ENCODE results near the gene SMARCA2.

SMARCA2 gene

GRCh38 chr9:2015581-2016407 lies 647 bp downstream of the SMARCA2 start:
- Histone ChIP-seq H3K27me3 (ENCODE audit: insufficient read depth, low read length) (no peaks in the 10 kb centered on the region), H3K27ac (ENCODE audit: low read depth, low read length) (peak overlapping the region; percentile 51), H3K36me3 (ENCODE audit: insufficient read depth, low read length) (no peaks in the 10 kb centered on the region), H3K4me3 (ENCODE audit: low read depth, low read length) (peak overlapping the region; percentile 94), H3K79me2 (ENCODE audit: control insufficient read depth, insufficient read depth, low read length, unreplicated experiment) (peaks cover 23% of the 10 kb centered on the region), H2AFZ (ENCODE audit: low read length, unreplicated experiment) (peak overlapping the region; percentile 92), H3K4me1 (ENCODE audit: control insufficient read depth, insufficient read depth, low read length, unreplicated experiment) (peaks cover 13% of the 10 kb centered on the region)

- Histone ChIP-seq H2AFZ (ENCODE audit: low read length, unreplicated experiment) (peak overlapping the region; percentile 92), H3K4me1 (ENCODE audit: control insufficient read depth, insufficient read depth, low read length, unreplicated experiment) (peaks cover 13% of the 10 kb centered on the region), H3K4me3 (ENCODE audit: low read depth, low read length) (peak overlapping the region; percentile 94), H3K79me2 (ENCODE audit: control insufficient read depth, insufficient read depth, low read length, unreplicated experiment) (peaks cover 30% of the 10 kb centered on the region), H3K36me3 (ENCODE audit: insufficient read depth, low read length) (no peaks in the 10 kb centered on the region), H3K27ac (ENCODE audit: low read depth, low read length) (peak overlapping the region; percentile 51), H3K27me3 (ENCODE audit: insufficient read depth, low read length) (no peaks in the 10 kb centered on the region)
Observed at GRCh38 chr9:2016408-2017330, 1.5 kb downstream of the SMARCA2 start.

- Histone ChIP-seq H2AFZ (ENCODE audit: low read length, unreplicated experiment) (peak overlapping the region; percentile 26), H3K4me1 (ENCODE audit: control insufficient read depth, insufficient read depth, low read length, unreplicated experiment) (peaks cover 13% of the 10 kb centered on the region), H3K4me3 (ENCODE audit: low read depth, low read length) (peak overlapping the region; percentile 94), H3K27ac (ENCODE audit: low read depth, low read length) (peak overlapping the region; percentile 17; the same call in 1 of the 2 replicates), H3K27me3 (ENCODE audit: insufficient read depth, low read length) (no peaks in the 10 kb centered on the region), H3K79me2 (ENCODE audit: control insufficient read depth, insufficient read depth, low read length, unreplicated experiment) (peaks cover 38% of the 10 kb centered on the region), H3K36me3 (ENCODE audit: insufficient read depth, low read length) (no peaks in the 10 kb centered on the region)
Observed at GRCh38 chr9:2017331-2018161, 2.4 kb downstream of the SMARCA2 start.

- peak overlapping the region; percentile 94 for H3K4me3 ChIP-seq (ENCODE audit: low read depth, low read length)
- H3K4me1 ChIP-seq (ENCODE audit: control insufficient read depth, insufficient read depth, low read length, unreplicated experiment): peaks cover 13% of the 10 kb centered on the region
- no peaks in the 10 kb centered on the region for H3K27me3 ChIP-seq (ENCODE audit: insufficient read depth, low read length)
- H3K36me3 ChIP-seq (ENCODE audit: insufficient read depth, low read length): no peaks in the 10 kb centered on the region
- peak overlapping the region; percentile 26 for H2AFZ ChIP-seq (ENCODE audit: low read length, unreplicated experiment)
- H3K79me2 ChIP-seq (ENCODE audit: control insufficient read depth, insufficient read depth, low read length, unreplicated experiment): peaks cover 42% of the 10 kb centered on the region
- no peak overlapping the region for H3K27ac ChIP-seq (ENCODE audit: low read depth, low read length)
Observed at GRCh38 chr9:2018162-2018643, 3.1 kb downstream of the SMARCA2 start.

GRCh38 chr9:2018764-2019558 lies 3.8 kb downstream of the SMARCA2 start:
- no peak overlapping the region for H2AFZ ChIP-seq (ENCODE audit: low read length, unreplicated experiment)
- no peaks in the 10 kb centered on the region for H3K36me3 ChIP-seq (ENCODE audit: insufficient read depth, low read length)
- H3K79me2 ChIP-seq (ENCODE audit: control insufficient read depth, insufficient read depth, low read length, unreplicated experiment): peaks cover 42% of the 10 kb centered on the region
- H3K27me3 ChIP-seq (ENCODE audit: insufficient read depth, low read length): no peaks in the 10 kb centered on the region
- H3K4me3 ChIP-seq (ENCODE audit: low read depth, low read length): peak overlapping the region; percentile 94
- peaks cover 8% of the 10 kb centered on the region for H3K4me1 ChIP-seq (ENCODE audit: control insufficient read depth, insufficient read depth, low read length, unreplicated experiment)
- H3K27ac ChIP-seq (ENCODE audit: low read depth, low read length): no peak overlapping the region

GRCh38 chr9:2019723-2020122 lies 4.6 kb downstream of the SMARCA2 start:
- H3K36me3 ChIP-seq (ENCODE audit: insufficient read depth, low read length): no peaks in the 10 kb centered on the region
- H3K79me2 ChIP-seq (ENCODE audit: control insufficient read depth, insufficient read depth, low read length, unreplicated experiment): peaks cover 44% of the 10 kb centered on the region
- H3K4me3 ChIP-seq (ENCODE audit: low read depth, low read length): no peak overlapping the region
- no peaks in the 10 kb centered on the region for H3K27me3 ChIP-seq (ENCODE audit: insufficient read depth, low read length)
- peaks cover 8% of the 10 kb centered on the region for H3K4me1 ChIP-seq (ENCODE audit: control insufficient read depth, insufficient read depth, low read length, unreplicated experiment)
- H2AFZ ChIP-seq (ENCODE audit: low read length, unreplicated experiment): no peak overlapping the region
- no peak overlapping the region for H3K27ac ChIP-seq (ENCODE audit: low read depth, low read length)

- no peaks in the 10 kb centered on the region for H3K36me3 ChIP-seq (ENCODE audit: insufficient read depth, low read length)
- peaks cover 8% of the 10 kb centered on the region for H3K4me1 ChIP-seq (ENCODE audit: control insufficient read depth, insufficient read depth, low read length, unreplicated experiment)
- H3K4me3 ChIP-seq (ENCODE audit: low read depth, low read length): no peak overlapping the region
- H3K79me2 ChIP-seq (ENCODE audit: control insufficient read depth, insufficient read depth, low read length, unreplicated experiment): peaks cover 56% of the 10 kb centered on the region
- H3K27me3 ChIP-seq (ENCODE audit: insufficient read depth, low read length): no peaks in the 10 kb centered on the region
- H3K27ac ChIP-seq (ENCODE audit: low read depth, low read length): no peak overlapping the region
- H2AFZ ChIP-seq (ENCODE audit: low read length, unreplicated experiment): no peak overlapping the region
Observed at GRCh38 chr9:2021731-2022130, 6.6 kb downstream of the SMARCA2 start.

GRCh38 chr9:2022560-2022959 lies 7.4 kb downstream of the SMARCA2 start:
- H2AFZ ChIP-seq (ENCODE audit: low read length, unreplicated experiment): no peak overlapping the region
- no peaks in the 10 kb centered on the region for H3K36me3 ChIP-seq (ENCODE audit: insufficient read depth, low read length)
- peaks cover 8% of the 10 kb centered on the region for H3K4me1 ChIP-seq (ENCODE audit: control insufficient read depth, insufficient read depth, low read length, unreplicated experiment)
- peaks cover 62% of the 10 kb centered on the region for H3K79me2 ChIP-seq (ENCODE audit: control insufficient read depth, insufficient read depth, low read length, unreplicated experiment)
- H3K27ac ChIP-seq (ENCODE audit: low read depth, low read length): no peak overlapping the region
- H3K27me3 ChIP-seq (ENCODE audit: insufficient read depth, low read length): no peaks in the 10 kb centered on the region
- H3K4me3 ChIP-seq (ENCODE audit: low read depth, low read length): no peak overlapping the region

GRCh38 chr9:2023042-2023441 lies 7.9 kb downstream of the SMARCA2 start:
- peaks cover 8% of the 10 kb centered on the region for H3K4me1 ChIP-seq (ENCODE audit: control insufficient read depth, insufficient read depth, low read length, unreplicated experiment)
- no peak overlapping the region for H3K27ac ChIP-seq (ENCODE audit: low read depth, low read length)
- H3K36me3 ChIP-seq (ENCODE audit: insufficient read depth, low read length): no peaks in the 10 kb centered on the region
- peaks cover 67% of the 10 kb centered on the region for H3K79me2 ChIP-seq (ENCODE audit: control insufficient read depth, insufficient read depth, low read length, unreplicated experiment)
- no peak overlapping the region for H3K4me3 ChIP-seq (ENCODE audit: low read depth, low read length)
- H3K27me3 ChIP-seq (ENCODE audit: insufficient read depth, low read length): no peaks in the 10 kb centered on the region
- no peak overlapping the region for H2AFZ ChIP-seq (ENCODE audit: low read length, unreplicated experiment)

Data from ACC112 (cell line).